Stimulated activated CD4-positive, alpha-beta T cell treated with anti-CD3 and anti-CD28 coated beads, Interleukin-1b, Interleukin-23, amount 100 ng/mL, for 4 hours (primary cell): ENCODE data around the gene DHRS7B.
"Not testable (repeated sequence)": the region's sequence is repeated elsewhere in the genome, so short reads cannot be mapped to it uniquely, and the experiment has no call there.

Experiments used
- DNase-seq, 2 donors: peaks; one replicate each; pipeline ENCODE4 v3.0.0-alpha.2; 2020; ENCODE audit warnings: low read depth in 2 of 2

Gene DHRS7B

GRCh38 chr17:21126645-21127508, at the start of gene DHRS7B:
TSS of gene DHRS7B (plus strand) at chr17:21126964. CDS start at chr17:21126972, 8 bp downstream.
- DNase-seq, result peak; percentile 96 to 97

- DNase-seq, result no peak
Measured at GRCh38 chr17:21077281-21077680, 49.5 kb upstream of the DHRS7B start.

GRCh38 chr17:21078016-21078780, 48.6 kb upstream of the DHRS7B start:
- no peak for DNase-seq

GRCh38 chr17:21079196-21079595, 47.6 kb upstream of the DHRS7B start:
- DNase-seq, result no peak

- DNase-seq, result no peak
Measured at GRCh38 chr17:21082001-21082436, 44.7 kb upstream of the DHRS7B start.

- not testable (repeated sequence) for DNase-seq
Measured at GRCh38 chr17:21085280-21085679, 41.5 kb upstream of the DHRS7B start.

GRCh38 chr17:21085707-21086106, 41.1 kb upstream of the DHRS7B start:
- no peak for DNase-seq

- no peak for DNase-seq
Measured at GRCh38 chr17:21089145-21089544, 37.6 kb upstream of the DHRS7B start.

- DNase-seq, result no peak
Measured at GRCh38 chr17:21089933-21090901, 36.5 kb upstream of the DHRS7B start.

GRCh38 chr17:21090902-21091618, 35.7 kb upstream of the DHRS7B start:
- no peak for DNase-seq

- no peak for DNase-seq
Measured at GRCh38 chr17:21094298-21094704, 32.5 kb upstream of the DHRS7B start.

- no peak for DNase-seq
Measured at GRCh38 chr17:21095735-21096134, 31.0 kb upstream of the DHRS7B start.

- DNase-seq, result no peak
Measured at GRCh38 chr17:21096874-21097273, 29.9 kb upstream of the DHRS7B start.

- peak; percentile 39 to 53 for DNase-seq
Measured at GRCh38 chr17:21098934-21099689, 27.7 kb upstream of the DHRS7B start.

- no peak for DNase-seq
Measured at GRCh38 chr17:21100636-21101035, 26.1 kb upstream of the DHRS7B start.

GRCh38 chr17:21104608-21105007, 22.2 kb upstream of the DHRS7B start:
- DNase-seq, result no peak

- no peak for DNase-seq
Measured at GRCh38 chr17:21105064-21105894, 21.5 kb upstream of the DHRS7B start.

GRCh38 chr17:21106316-21106715, 20.4 kb upstream of the DHRS7B start:
- DNase-seq, result no peak

GRCh38 chr17:21107067-21107650, 19.6 kb upstream of the DHRS7B start:
- not testable (repeated sequence) for DNase-seq
